ENCODE data around the gene TMEM116.

- TF ChIP-seq POLR2A (IDR thresholded peaks at IDR 0.05) (no peak), EP300 (IDR thresholded peaks at IDR 0.05; ENCODE audit: low read depth) (no peak), CTCF (IDR thresholded peaks at IDR 0.05) (no peak), POLR2AphosphoS5 (IDR thresholded peaks at IDR 0.05) (no peak)
These were observed 5.0 kb downstream of the TMEM116 start for GRCh38 chr12:112007945-112008344.

Measured in transverse colon (tissue), 4 donors.